SH-SY5Y (cell line): Measurements from ENCODE around the gene EHD1.

Source experiments
- GATA2 ChIP-seq: IDR thresholded peaks from 2 replicates; pipeline ENCODE4 v1.6.1; 2011; ENCODE audit warnings: mild to moderate bottlenecking, low read depth, low read length
- GATA3 ChIP-seq: IDR thresholded peaks from 2 replicates; pipeline ENCODE4 v1.6.1; 2011; ENCODE audit warnings: low read depth, mild to moderate bottlenecking, low read length, moderate library complexity

EHD1 gene

GRCh38 chr11:64832467-64833197 lies 45.8 kb downstream of the EHD1 start:
- TF ChIP-seq GATA3 (no peak), GATA2 (no peak)

- TF ChIP-seq GATA2: no peak
- TF ChIP-seq GATA3: no peak
These were observed 47.0 kb downstream of the EHD1 start for GRCh38 chr11:64831411-64831891.

GRCh38 chr11:64829536-64830251 lies 48.7 kb downstream of the EHD1 start:
- no peak for TF ChIP-seq GATA2
- TF ChIP-seq GATA3: no peak

GRCh38 chr11:64827451-64827839 lies 51.0 kb downstream of the EHD1 start:
- TF ChIP-seq GATA2 (no peak), GATA3 (no peak)

- no peak for TF ChIP-seq GATA3
- TF ChIP-seq GATA2: no peak
These were observed 51.6 kb downstream of the EHD1 start for GRCh38 chr11:64826578-64827450.

GRCh38 chr11:64826062-64826461 lies 52.4 kb downstream of the EHD1 start:
- TF ChIP-seq GATA2 (no peak), GATA3 (no peak)

GRCh38 chr11:64823568-64824119 lies 54.8 kb downstream of the EHD1 start:
- TF ChIP-seq GATA3 (no peak), GATA2 (no peak)

GRCh38 chr11:64817476-64817875 lies 60.9 kb downstream of the EHD1 start:
- no peak for TF ChIP-seq GATA3
- TF ChIP-seq GATA2: no peak

GRCh38 chr11:64814712-64815187 lies 63.7 kb downstream of the EHD1 start:
- TF ChIP-seq GATA3 (no peak), GATA2 (no peak)

- TF ChIP-seq GATA3 (no peak), GATA2 (no peak)
These were observed 64.6 kb downstream of the EHD1 start for GRCh38 chr11:64813826-64814225.

GRCh38 chr11:64810891-64811272 lies 67.5 kb downstream of the EHD1 start:
- TF ChIP-seq GATA3 (no peak), GATA2 (no peak)

- TF ChIP-seq GATA3: no peak
- no peak for TF ChIP-seq GATA2
These were observed 68.0 kb downstream of the EHD1 start, which contains the start of gene MEN1 for GRCh38 chr11:64810271-64810890. Gene MEN1 (minus strand): TSS chr11:64810551. CDS start chr11:64810109, 442 bp downstream.

- TF ChIP-seq GATA2: no peak
- no peak for TF ChIP-seq GATA3
These were observed 68.6 kb downstream of the EHD1 start for GRCh38 chr11:64809781-64810241.
